ENCODE measurements around the gene LINC00305. TPM values are rescaled to one million over a fixed set of nuclear protein-coding genes. Genes with fewer than 3 reads are reported as not detected.

The LINC00305 gene
- total and polyA plus RNA-seq, 2 experiments from 2014 or later: not detected

- 34 to 38% methylated on average over 6 of the region's 6 CpGs for WGBS, 2 experiments (ENCODE audit: low coverage in 1 of 2, low lambda C conversion rate in 2 of 2, missing lambda C conversion rate in 2 of 2)
- DNase-seq: no peak
- H3K9me2 ChIP-seq (ENCODE audit: insufficient read depth): no peaks in the 10 kb centered on the region
- in situ Hi-C loops (cut with MboI): no loop called here
- H3K4me3 ChIP-seq: no peak overlapping the region
- no peak overlapping the region for H2AFZ ChIP-seq
- H4K20me1 ChIP-seq (ENCODE audit: insufficient read depth): no peaks in the 10 kb centered on the region
- no peak overlapping the region for H3K27ac ChIP-seq
- no peaks in the 10 kb centered on the region; the same call in 1 of the 2 replicates for H3K27me3 ChIP-seq (replicated peaks; ENCODE audit: insufficient read depth)
- no peaks in the 10 kb centered on the region for H3K79me2 ChIP-seq (ENCODE audit: insufficient read depth)
- no peaks in the 10 kb centered on the region for H3K36me3 ChIP-seq (ENCODE audit: low read depth)
- H3K9me3 ChIP-seq (ENCODE audit: low read depth): no peaks in the 10 kb centered on the region
- H3F3A ChIP-seq (ENCODE audit: insufficient read depth): no peaks in the 10 kb centered on the region
- TF ChIP-seq EZH2 (IDR thresholded peaks at IDR 0.05; ENCODE audit: insufficient read depth, poor library complexity, severe bottlenecking): no peak
- TF ChIP-seq EZH2phosphoT487 (IDR thresholded peaks at IDR 0.05; ENCODE audit: insufficient read depth, low read depth): no peak
- H3K4me2 ChIP-seq (ENCODE audit: unreplicated experiment): no peak overlapping the region
- no peaks in the 10 kb centered on the region for H3K4me1 ChIP-seq (ENCODE audit: insufficient read depth)
- no peak overlapping the region for H3K9ac ChIP-seq
These were observed 116.6 kb downstream of the LINC00305 start for GRCh38 chr18:64032312-64032711.

GRCh38 chr18:64031411-64031810 lies 117.5 kb downstream of the LINC00305 start:
- H3K4me2 ChIP-seq (ENCODE audit: unreplicated experiment): no peak overlapping the region
- H3K4me1 ChIP-seq (ENCODE audit: insufficient read depth): no peaks in the 10 kb centered on the region
- no peaks in the 10 kb centered on the region for H3K9me2 ChIP-seq (ENCODE audit: insufficient read depth)
- no peak overlapping the region for H3K9ac ChIP-seq
- no peak overlapping the region for H3K4me3 ChIP-seq
- H3K27me3 ChIP-seq (replicated peaks; ENCODE audit: insufficient read depth): no peaks in the 10 kb centered on the region; the same call in 1 of the 2 replicates
- 20 to 27% methylated on average over 3 of the region's 3 CpGs for WGBS, 2 experiments (ENCODE audit: low coverage in 1 of 2, low lambda C conversion rate in 2 of 2, missing lambda C conversion rate in 2 of 2)
- in situ Hi-C loops (cut with MboI): no loop called here
- H3K79me2 ChIP-seq (ENCODE audit: insufficient read depth): no peaks in the 10 kb centered on the region
- no peak overlapping the region for H2AFZ ChIP-seq
- no peak for DNase-seq
- H3F3A ChIP-seq (ENCODE audit: insufficient read depth): no peaks in the 10 kb centered on the region
- no peaks in the 10 kb centered on the region for H4K20me1 ChIP-seq (ENCODE audit: insufficient read depth)
- no peaks in the 10 kb centered on the region for H3K9me3 ChIP-seq (ENCODE audit: low read depth)
- no peak overlapping the region for H3K27ac ChIP-seq
- TF ChIP-seq EZH2phosphoT487 (IDR thresholded peaks at IDR 0.05; ENCODE audit: insufficient read depth, low read depth): no peak
- no peaks in the 10 kb centered on the region for H3K36me3 ChIP-seq (ENCODE audit: low read depth)

Other genes with a start within 250 kb of the LINC00305 start
- gene SERPINB10, start 241.1 kb downstream of the LINC00305 start, total RNA-seq (2014; rRNA removed; shearing (Covaris generic)): not detected in 2 replicates
- not detected in 2 replicates for gene SERPINB10, start 241.1 kb downstream of the LINC00305 start, polyA plus RNA-seq (2016; fragmentation: Nextera tagmentation; extraction: Ambion mirVana)
- not detected in 2 replicates for gene HMSD, start 199.8 kb downstream of the LINC00305 start, total RNA-seq (2014; rRNA removed; shearing (Covaris generic))
- gene HMSD, start 199.8 kb downstream of the LINC00305 start, polyA plus RNA-seq (2016; fragmentation: Nextera tagmentation; extraction: Ambion mirVana): 0.83 TPM in 1 of 2 replicates, not detected in the other
- 21.2 and 25.3 TPM in 2 replicates for gene SERPINB8, start 179.0 kb downstream of the LINC00305 start, total RNA-seq (2014; rRNA removed; shearing (Covaris generic))
- 57.3 and 61.7 TPM in 2 replicates for gene SERPINB8, start 179.0 kb downstream of the LINC00305 start, polyA plus RNA-seq (2016; fragmentation: Nextera tagmentation; extraction: Ambion mirVana)

All from GM23248 (cell line).